CD4-positive, CD25-positive, alpha-beta regulatory T cell (primary cell): ENCODE data around the gene LRRK2. TPM values are rescaled to one million over a fixed set of nuclear protein-coding genes. Genes with fewer than 3 reads are reported as not detected.
"Not testable (repeated sequence)": the region's sequence is repeated elsewhere in the genome, so short reads cannot be mapped to it uniquely, and the experiment has no call there.

Experiments used
- ATAC-seq, 2 donors: fragments of 150-1000 bp; cut with Tn5 transposase; one replicate each; pipeline ENCODE4 v1.10.0; 2021; ENCODE audit warnings: low read depth in 2 of 2, moderate number of reproducible peaks in 2 of 2, moderate library complexity in 1 of 2
- DNase-seq, 3 donors: peaks; one replicate each; pipeline versions ENCODE4 v3.0.0 to v3.0.0-alpha.2; 2012 to 2022; ENCODE audit warnings: mixed read lengths in 1 of 3
- H3K27ac ChIP-seq: one replicate; pipeline ENCODE4 v1.7.0; 2013; ENCODE audit warnings: mild to moderate bottlenecking, low read length; ENCODE audit not compliant: insufficient read depth, poor library complexity, severe bottlenecking
- H3K27me3 ChIP-seq: one replicate; pipeline ENCODE4 v1.7.0; 2013; ENCODE audit warnings: low read length; ENCODE audit not compliant: control insufficient read depth, insufficient read depth
- H3K36me3 ChIP-seq: one replicate; pipeline ENCODE4 v1.7.0; 2013; ENCODE audit warnings: mild to moderate bottlenecking, low read length, moderate library complexity; ENCODE audit not compliant: control insufficient read depth, insufficient read depth
- H3K4me1 ChIP-seq: 2 replicates; pipeline ENCODE4 v1.7.0; 2013; ENCODE audit warnings: mild to moderate bottlenecking, low read length; ENCODE audit not compliant: insufficient read depth, control insufficient read depth, poor library complexity, severe bottlenecking
- H3K4me3 ChIP-seq: one replicate; pipeline ENCODE4 v1.7.0; 2013; ENCODE audit warnings: low read depth, mild to moderate bottlenecking, low read length, moderate library complexity
- H3K9me3 ChIP-seq, 2 experiments: 1 replicate in 1 of 2; 2 replicates in 1 of 2; pipeline ENCODE4 v1.7.0; 2013; ENCODE audit warnings: low read length in 2 of 2, mild to moderate bottlenecking in 1 of 2, moderate library complexity in 1 of 2; ENCODE audit not compliant: control insufficient read depth in 2 of 2
- H3K27ac Mint-ChIP-seq, 3 donors: one replicate each; pipeline ENCODE4 v1.8.0; 2020 to 2022; ENCODE audit warnings: mild to moderate bottlenecking in 3 of 3, mixed read lengths in 3 of 3, moderate library complexity in 2 of 3
- H3K27me3 Mint-ChIP-seq: one replicate; pipeline ENCODE4 v1.8.0; 2022; ENCODE audit warnings: mild to moderate bottlenecking, mixed read lengths
- H3K36me3 Mint-ChIP-seq: one replicate; pipeline ENCODE4 v1.8.0; 2020; ENCODE audit warnings: mixed read lengths
- H3K4me1 Mint-ChIP-seq, 4 donors: one replicate each; pipeline ENCODE4 v1.8.0; 2020 to 2022; ENCODE audit warnings: mixed read lengths in 4 of 4, mild to moderate bottlenecking in 1 of 4
- H3K4me3 Mint-ChIP-seq, 4 donors: one replicate each; pipeline ENCODE4 v1.8.0; 2020 to 2022; ENCODE audit warnings: mild to moderate bottlenecking in 4 of 4, mixed read lengths in 4 of 4, moderate library complexity in 3 of 4
- H3K9me3 Mint-ChIP-seq, 7 donors: one replicate each; pipeline ENCODE4 v1.8.0; 2020 to 2022; ENCODE audit warnings: mixed read lengths in 7 of 7, mild to moderate bottlenecking in 3 of 7, moderate library complexity in 2 of 7
- polyA plus RNA-seq, 4 donors: library from polyadenylated mRNA; unstranded; fragments of 300-500 nt; fragmentation: Illumina TruSeq; gene quantifications; one replicate each; pipeline ENCODE4 v1.2.3, GENCODE V29; 2021
- total RNA-seq: library from RNA; stranded (reverse); gene quantifications from one replicate; pipeline ENCODE4 v1.2.3, GENCODE V29; 2022

The LRRK2 gene
- total and polyA plus RNA-seq, 5 donors from 2014 or later = 0.15 to 0.44 TPM; not detected in 3

GRCh38 chr12:40238979-40239378 lies 14.2 kb downstream of the LRRK2 start:
- Mint-ChIP-seq H3K27me3 (peaks cover 4% of the 10 kb centered on the region), H3K36me3 (no peaks in the 10 kb centered on the region), H3K4me1 (no peaks in the 10 kb centered on the region), H3K9me3 (no peaks in the 10 kb centered on the region), H3K27ac (no peak overlapping the region), H3K4me3 (no peak overlapping the region)
- H3K27ac ChIP-seq = no peak overlapping the region
- H3K4me1 ChIP-seq = no peaks in the 10 kb centered on the region
- no peaks in the 10 kb centered on the region for H3K36me3 ChIP-seq
- ATAC-seq = no peak
- H3K4me3 ChIP-seq = no peak overlapping the region
- no peaks in the 10 kb centered on the region for H3K27me3 ChIP-seq
- DNase-seq = no peak
- no peaks in the 10 kb centered on the region for H3K9me3 ChIP-seq

- Histone ChIP-seq H3K36me3 (no peaks in the 10 kb centered on the region), H3K9me3 (no peaks in the 10 kb centered on the region), H3K27me3 (no peaks in the 10 kb centered on the region), H3K27ac (no peak overlapping the region), H3K4me3 (no peak overlapping the region), H3K4me1 (no peaks in the 10 kb centered on the region)
- Mint-ChIP-seq H3K27me3 (peaks cover under 1% of the 10 kb centered on the region), H3K4me3 (no peak overlapping the region), H3K27ac (no peak overlapping the region), H3K9me3 (no peaks in the 10 kb centered on the region), H3K4me1 (no peaks in the 10 kb centered on the region), H3K36me3 (no peaks in the 10 kb centered on the region)
- ATAC-seq = no peak
- no peak for DNase-seq
Observed at GRCh38 chr12:40240779-40241178, 16.0 kb downstream of the LRRK2 start.

- H3K9me3 ChIP-seq = no peaks in the 10 kb centered on the region
- ATAC-seq (no peak), DNase-seq (no peak)
- Mint-ChIP-seq H3K36me3 (no peaks in the 10 kb centered on the region), H3K4me1 (no peaks in the 10 kb centered on the region), H3K4me3 (no peak overlapping the region), H3K27me3 (no peaks in the 10 kb centered on the region), H3K27ac (no peak overlapping the region), H3K9me3 (no peaks in the 10 kb centered on the region)
- no peaks in the 10 kb centered on the region for H3K4me1 ChIP-seq
- no peaks in the 10 kb centered on the region for H3K27me3 ChIP-seq
- no peaks in the 10 kb centered on the region for H3K36me3 ChIP-seq
- no peak overlapping the region for H3K27ac ChIP-seq
- no peak overlapping the region for H3K4me3 ChIP-seq
Observed at GRCh38 chr12:40241741-40242140, 16.9 kb downstream of the LRRK2 start.

GRCh38 chr12:40244526-40245156 lies 19.8 kb downstream of the LRRK2 start:
- H3K4me1 Mint-ChIP-seq, H3K4me3 ChIP-seq, DNase-seq, H3K27ac Mint-ChIP-seq, H3K27me3 Mint-ChIP-seq, H3K36me3 Mint-ChIP-seq, H3K4me3 Mint-ChIP-seq, ATAC-seq, H3K36me3 ChIP-seq, H3K9me3 ChIP-seq, H3K27me3 ChIP-seq, H3K27ac ChIP-seq, H3K4me1 ChIP-seq, H3K9me3 Mint-ChIP-seq: not testable (repeated sequence)

GRCh38 chr12:40248034-40248433 lies 23.2 kb downstream of the LRRK2 start:
- H3K4me1 Mint-ChIP-seq = no peaks in the 10 kb centered on the region
- DNase-seq = no peak

GRCh38 chr12:40248585-40249297 lies 23.9 kb downstream of the LRRK2 start:
- no peaks in the 10 kb centered on the region for H3K36me3 Mint-ChIP-seq
- Histone ChIP-seq H3K27ac (no peak overlapping the region), H3K36me3 (no peaks in the 10 kb centered on the region), H3K4me3 (no peak overlapping the region), H3K4me1 (no peaks in the 10 kb centered on the region), H3K9me3 (no peaks in the 10 kb centered on the region), H3K27me3 (no peaks in the 10 kb centered on the region)
- peaks cover 0 to 5% (median 0%) of the 10 kb centered on the region in 7 donors for H3K9me3 Mint-ChIP-seq
- H3K4me3 Mint-ChIP-seq = no peak overlapping the region
- no peak overlapping the region for H3K27ac Mint-ChIP-seq
- H3K27me3 Mint-ChIP-seq = no peaks in the 10 kb centered on the region
- ATAC-seq = no peak
- no peak for DNase-seq
- no peaks in the 10 kb centered on the region for H3K4me1 Mint-ChIP-seq

More at GRCh38 chr12:40248034-40248433, 23.2 kb downstream of the LRRK2 start:
- Histone ChIP-seq H3K4me3 (no peak overlapping the region), H3K9me3 (no peaks in the 10 kb centered on the region), H3K4me1 (no peaks in the 10 kb centered on the region), H3K36me3 (no peaks in the 10 kb centered on the region), H3K27ac (no peak overlapping the region), H3K27me3 (no peaks in the 10 kb centered on the region)
- peaks cover 0 to 5% (median 0%) of the 10 kb centered on the region in 7 donors for H3K9me3 Mint-ChIP-seq
- H3K4me3 Mint-ChIP-seq = no peak overlapping the region
- H3K36me3 Mint-ChIP-seq = no peaks in the 10 kb centered on the region
- H3K27me3 Mint-ChIP-seq = no peaks in the 10 kb centered on the region
- H3K27ac Mint-ChIP-seq = no peak overlapping the region
- ATAC-seq = no peak

- H3K9me3 ChIP-seq, H3K27ac Mint-ChIP-seq, H3K4me1 ChIP-seq, H3K4me1 Mint-ChIP-seq, H3K36me3 Mint-ChIP-seq, H3K27ac ChIP-seq, H3K4me3 Mint-ChIP-seq, H3K36me3 ChIP-seq, H3K4me3 ChIP-seq, H3K27me3 Mint-ChIP-seq, ATAC-seq, H3K9me3 Mint-ChIP-seq, DNase-seq, H3K27me3 ChIP-seq: not testable (repeated sequence)
Observed at GRCh38 chr12:40250652-40251051, 25.9 kb downstream of the LRRK2 start.

GRCh38 chr12:40253936-40254335 lies 29.1 kb downstream of the LRRK2 start:
- H3K4me1 ChIP-seq = no peaks in the 10 kb centered on the region
- no peak overlapping the region for H3K4me3 ChIP-seq
- no peaks in the 10 kb centered on the region for H3K36me3 ChIP-seq

More at GRCh38 chr12:40253936-40254335, 29.1 kb downstream of the LRRK2 start:
- Histone ChIP-seq H3K27ac (no peak overlapping the region), H3K9me3 (no peaks in the 10 kb centered on the region), H3K27me3 (no peaks in the 10 kb centered on the region)
- H3K27ac Mint-ChIP-seq = no peak overlapping the region
- H3K4me1 Mint-ChIP-seq = no peaks in the 10 kb centered on the region
- no peak for DNase-seq
- no peak overlapping the region for H3K4me3 Mint-ChIP-seq
- H3K36me3 Mint-ChIP-seq = no peaks in the 10 kb centered on the region
- H3K27me3 Mint-ChIP-seq = no peaks in the 10 kb centered on the region
- peaks cover 0 to 3% (median 0%) of the 10 kb centered on the region in 7 donors for H3K9me3 Mint-ChIP-seq
- ATAC-seq = no peak
